22Rv1 (cell line): Measurements from ENCODE around the gene ATP6V1G2.

Experiments used
- ZFX ChIP-seq: fragments of 450-650 bp; IDR thresholded peaks from 2 replicates; pipeline ENCODE4 v1.6.1; 2017; ENCODE audit warnings: antibody characterized with exemption, borderline replicate concordance
- TF ChIP-seq, protein P1 (sequence below): fragments of 450-650 bp; IDR thresholded peaks from 2 replicates; pipeline ENCODE4 v1.5.1; 2017; ENCODE audit warnings: mild to moderate bottlenecking

- TF ChIP-seq, protein P1, sequence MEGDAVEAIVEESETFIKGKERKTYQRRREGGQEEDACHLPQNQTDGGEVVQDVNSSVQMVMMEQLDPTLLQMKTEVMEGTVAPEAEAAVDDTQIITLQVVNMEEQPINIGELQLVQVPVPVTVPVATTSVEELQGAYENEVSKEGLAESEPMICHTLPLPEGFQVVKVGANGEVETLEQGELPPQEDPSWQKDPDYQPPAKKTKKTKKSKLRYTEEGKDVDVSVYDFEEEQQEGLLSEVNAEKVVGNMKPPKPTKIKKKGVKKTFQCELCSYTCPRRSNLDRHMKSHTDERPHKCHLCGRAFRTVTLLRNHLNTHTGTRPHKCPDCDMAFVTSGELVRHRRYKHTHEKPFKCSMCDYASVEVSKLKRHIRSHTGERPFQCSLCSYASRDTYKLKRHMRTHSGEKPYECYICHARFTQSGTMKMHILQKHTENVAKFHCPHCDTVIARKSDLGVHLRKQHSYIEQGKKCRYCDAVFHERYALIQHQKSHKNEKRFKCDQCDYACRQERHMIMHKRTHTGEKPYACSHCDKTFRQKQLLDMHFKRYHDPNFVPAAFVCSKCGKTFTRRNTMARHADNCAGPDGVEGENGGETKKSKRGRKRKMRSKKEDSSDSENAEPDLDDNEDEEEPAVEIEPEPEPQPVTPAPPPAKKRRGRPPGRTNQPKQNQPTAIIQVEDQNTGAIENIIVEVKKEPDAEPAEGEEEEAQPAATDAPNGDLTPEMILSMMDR: no peak
- no peak for TF ChIP-seq ZFX
These were observed 22.1 kb upstream of the ATP6V1G2 start for GRCh38 chr6:31568537-31568961.
